Measurements from ENCODE around the gene RARRES2.

RARRES2 gene

GRCh38 chr7:150376560-150376959 lies 35.1 kb upstream of the RARRES2 start:
- no peak for DNase-seq (ENCODE audit: low spot score)

GRCh38 chr7:150375662-150376521 lies 34.5 kb upstream of the RARRES2 start:
- no peak for DNase-seq (ENCODE audit: low spot score)

DNA sequence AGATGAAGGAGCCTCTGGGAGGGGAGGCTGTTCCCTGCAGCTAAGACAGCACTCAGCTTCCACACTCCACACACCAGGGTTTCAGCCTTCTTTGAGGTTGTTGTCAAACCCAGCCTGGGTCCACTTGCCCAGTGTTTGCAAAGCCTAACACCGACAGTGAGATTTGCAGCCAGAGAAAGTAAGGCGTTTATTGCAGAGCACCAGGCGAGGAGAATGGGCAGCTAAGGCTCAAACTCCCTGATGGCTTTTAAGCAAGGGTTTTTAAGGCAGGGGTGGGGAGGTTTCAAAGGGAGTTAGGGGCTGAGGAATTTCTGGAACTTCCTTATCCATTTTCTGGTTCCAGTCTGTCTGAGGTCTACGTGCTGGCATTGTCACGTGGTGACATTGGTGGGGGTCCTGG lies 33.0 kb upstream of the RARRES2 start:
- no peak for DNase-seq (ENCODE audit: low spot score)

DNA sequence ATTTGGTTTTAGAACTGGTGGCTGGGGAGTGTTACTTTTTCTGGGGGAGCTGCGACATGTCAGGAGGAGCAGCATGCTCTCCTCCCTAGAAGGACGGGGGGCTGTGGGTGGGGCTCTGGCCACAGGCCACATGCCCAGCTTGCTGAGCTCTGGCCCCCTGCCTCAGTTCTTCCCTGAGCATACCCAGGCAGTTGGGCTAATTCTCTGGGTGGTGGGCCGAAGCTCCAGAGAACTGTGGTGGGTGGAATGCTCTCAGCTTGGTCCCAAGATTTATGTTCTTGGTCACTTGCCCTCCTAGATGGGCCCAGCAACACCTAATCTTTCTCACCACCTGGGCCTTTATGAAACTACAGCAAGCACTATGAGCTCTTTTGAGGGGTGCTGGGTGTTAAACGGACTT lies 32.6 kb upstream of the RARRES2 start:
- DNase-seq (ENCODE audit: low spot score): no peak

GRCh38 chr7:150373049-150373801 lies 31.8 kb upstream of the RARRES2 start:
- DNase-seq (ENCODE audit: low spot score): no peak

- no peak for DNase-seq (ENCODE audit: low spot score)
Observed at GRCh38 chr7:150372271-150373048, 31.0 kb upstream of the RARRES2 start.

DNA sequence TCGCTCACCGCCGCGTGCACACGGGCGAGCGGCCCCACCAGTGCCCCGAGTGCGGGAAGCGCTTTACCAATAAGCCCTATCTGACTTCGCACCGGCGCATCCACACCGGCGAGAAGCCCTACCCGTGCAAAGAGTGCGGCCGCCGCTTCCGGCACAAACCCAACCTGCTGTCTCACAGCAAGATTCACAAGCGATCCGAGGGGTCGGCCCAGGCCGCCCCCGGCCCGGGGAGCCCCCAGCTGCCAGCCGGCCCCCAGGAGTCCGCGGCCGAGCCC lies 30.5 kb upstream of the RARRES2 start:
- no peak for DNase-seq (ENCODE audit: low spot score)

- DNase-seq (ENCODE audit: low spot score): no peak
Observed at GRCh38 chr7:150371131-150371995, 29.9 kb upstream of the RARRES2 start.

DNA sequence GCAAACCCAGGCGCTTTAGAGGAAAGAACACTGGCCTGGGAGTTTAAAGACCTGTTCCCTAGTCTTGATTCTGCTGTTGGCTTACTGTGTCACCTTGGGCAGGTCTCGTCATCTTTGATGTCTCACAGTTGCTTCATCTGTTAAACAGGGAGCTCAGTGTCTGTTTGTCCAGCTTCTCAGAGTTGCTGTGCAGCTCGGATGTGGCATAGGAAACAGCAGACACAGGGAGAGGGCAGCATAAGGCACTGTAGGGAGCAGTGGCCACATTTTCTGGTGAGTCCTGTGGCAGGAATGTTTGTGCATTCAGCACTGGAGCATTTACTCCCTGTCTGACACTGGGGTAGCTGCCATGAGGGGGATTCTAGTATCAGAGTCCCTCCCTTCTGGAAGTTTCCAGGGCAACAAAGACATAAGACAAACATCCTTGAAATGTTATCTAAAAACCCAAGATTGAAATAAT lies 29.2 kb upstream of the RARRES2 start:
- DNase-seq (ENCODE audit: low spot score): peak; percentile 44

GRCh38 chr7:150369748-150370501 lies 28.5 kb upstream of the RARRES2 start:
- no peak for DNase-seq (ENCODE audit: low spot score)

DNA sequence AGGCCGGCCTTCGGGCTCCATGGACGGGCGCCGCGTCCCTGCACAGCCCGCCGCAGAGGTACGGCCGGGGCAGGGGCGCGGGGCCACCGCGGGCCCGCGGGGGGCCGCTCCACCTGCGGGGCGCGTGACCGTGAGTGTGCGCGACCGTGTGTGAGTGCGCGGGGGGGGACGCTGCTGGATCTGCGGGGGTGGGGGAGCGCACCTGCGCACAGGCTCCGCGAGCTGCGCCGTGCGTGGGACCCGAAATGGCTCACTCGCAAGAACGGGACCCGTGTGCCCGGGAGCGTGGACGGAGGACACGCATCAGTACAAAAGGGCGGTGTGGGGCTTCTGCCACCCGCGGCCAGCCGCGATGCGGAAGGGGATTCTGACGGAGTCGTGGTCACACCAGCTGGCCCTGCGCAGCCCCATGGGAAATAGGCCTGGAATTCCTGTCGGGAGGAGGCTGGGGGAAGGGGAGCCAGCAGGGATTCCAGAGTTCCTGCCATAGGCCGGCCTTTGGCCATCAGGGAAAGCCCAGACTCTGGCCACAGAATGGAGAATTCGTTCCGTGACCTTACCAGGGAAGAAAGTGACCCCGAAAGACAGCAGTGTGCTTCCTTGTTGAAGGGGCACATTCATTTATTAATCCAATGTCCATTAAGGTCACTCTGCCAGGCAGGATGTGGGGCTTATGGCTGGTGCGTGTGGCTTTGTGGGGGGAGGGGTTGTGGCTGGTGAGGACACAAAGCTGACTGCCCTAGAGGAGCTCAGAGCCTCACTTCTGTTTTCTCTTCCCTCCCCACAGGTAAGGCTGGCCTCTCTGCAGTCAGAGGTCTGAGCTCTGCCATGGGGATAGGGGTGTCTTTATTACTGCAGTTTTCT lies 27.7 kb upstream of the RARRES2 start:
- peak; percentile 85 for DNase-seq (ENCODE audit: low spot score)

DNA sequence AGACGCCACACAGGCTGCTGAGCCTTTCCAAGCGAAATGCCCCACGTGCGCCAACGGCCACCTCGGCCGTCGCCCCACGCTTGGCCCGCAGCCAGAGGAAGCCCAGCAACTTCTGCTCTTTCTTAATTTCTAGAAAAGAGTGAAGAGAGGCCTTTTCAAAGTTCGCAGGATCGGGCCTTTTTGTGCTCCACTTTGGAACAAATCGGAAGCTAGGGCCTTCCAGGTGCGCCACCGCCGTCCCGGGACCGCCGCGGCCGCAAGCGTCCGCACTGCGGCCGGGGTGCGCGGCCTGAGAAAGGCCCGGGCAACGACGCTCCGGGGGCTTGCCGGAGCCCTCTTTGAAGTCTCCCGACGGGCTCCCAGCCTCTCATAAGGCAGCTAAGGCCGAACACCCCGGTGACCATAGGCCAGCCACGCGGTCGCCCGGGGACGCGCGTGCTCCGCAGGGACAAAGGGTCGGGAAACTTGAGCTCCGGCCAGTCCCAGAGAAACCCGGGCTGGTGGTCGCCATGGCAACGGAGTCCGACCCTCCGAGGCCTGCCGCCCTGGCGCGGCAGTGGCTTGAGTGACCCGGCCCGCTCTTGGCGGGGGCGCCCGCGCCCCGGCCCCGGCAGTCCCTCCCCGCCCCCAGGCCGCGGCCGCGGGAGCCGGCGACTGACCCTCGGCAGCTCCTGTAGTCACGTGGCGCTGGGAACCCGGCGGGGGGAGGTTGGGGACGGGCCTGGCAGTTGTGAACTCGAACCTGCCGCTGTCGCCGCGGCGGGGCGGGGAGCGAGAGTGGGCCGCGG lies 26.9 kb upstream of the RARRES2 start, which contains the start of gene REPIN1:
TSS of gene REPIN1 (plus strand) at position 727 of the 788 bp plus-strand sequence. CDS start 890 bp downstream, outside the sequence.
- DNase-seq (ENCODE audit: low spot score): peak; percentile 94

GRCh38 chr7:150367677-150368095 lies 26.3 kb upstream of the RARRES2 start:
- no peak for DNase-seq (ENCODE audit: low spot score)

GRCh38 chr7:150365673-150366398 lies 24.4 kb upstream of the RARRES2 start:
- DNase-seq (ENCODE audit: low spot score): no peak

GRCh38 chr7:150365194-150365593 lies 23.8 kb upstream of the RARRES2 start:
- DNase-seq (ENCODE audit: low spot score): no peak

GRCh38 chr7:150363872-150364271 lies 22.4 kb upstream of the RARRES2 start:
- no peak for DNase-seq (ENCODE audit: low spot score)

DNA sequence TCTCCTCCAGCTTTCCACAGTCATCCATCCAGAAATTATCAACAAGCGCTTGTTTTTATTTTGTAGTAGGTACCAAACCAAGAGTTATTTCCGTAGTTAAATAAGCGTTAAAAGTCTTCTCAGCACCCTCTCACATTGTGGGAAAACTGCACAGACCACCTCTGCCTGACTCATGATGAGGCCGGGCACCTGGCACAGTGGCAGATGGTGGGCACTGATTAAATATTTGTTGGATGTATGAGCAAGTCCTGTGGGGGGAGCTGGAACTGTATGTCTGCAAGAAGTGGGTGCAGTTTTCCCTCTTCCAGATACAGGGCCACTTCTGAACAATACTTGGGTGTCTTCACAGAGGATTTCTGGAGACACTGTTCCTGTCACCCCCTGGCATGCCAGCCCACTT lies 21.9 kb upstream of the RARRES2 start:
- no peak for DNase-seq (ENCODE audit: low spot score)
